Heart right ventricle (tissue), 16 donors: Measurements from ENCODE around the gene DOCK1. TPM values are rescaled to one million over a fixed set of nuclear protein-coding genes. Genes with fewer than 3 reads are reported as not detected.

Source experiments
- ATAC-seq, 8 donors: fragments of 200-7000 bp; cut with Tn5 transposase; one replicate each; pipeline ENCODE4 v1.9.1; 2020; ENCODE audit warnings: mild to moderate bottlenecking in 8 of 8, moderate library complexity in 8 of 8, moderate number of reproducible peaks in 1 of 8
- DNase-seq, 2 donors: peaks; one replicate each; pipeline ENCODE4 v3.0.0-alpha.2; 2020
- H3K27ac ChIP-seq, 10 donors: fragments of 200-600 bp; sonication (generic) in 2 of 10; one replicate each; pipeline versions ENCODE4 v1.5.0 to v1.8.0; 2020 to 2022; ENCODE audit warnings: mild to moderate bottlenecking in 3 of 10
- H3K27me3 ChIP-seq, 7 donors: fragments of 200-600 bp; one replicate each; pipeline ENCODE4 v1.8.0; 2021 to 2022; ENCODE audit warnings: mild to moderate bottlenecking in 2 of 7
- H3K36me3 ChIP-seq, 9 donors: fragments of 200-600 bp; sonication (generic) in 1 of 9; one replicate each; pipeline versions ENCODE4 v1.5.0 to v1.8.0; 2020 to 2022; ENCODE audit warnings: mild to moderate bottlenecking in 2 of 9
- H3K4me1 ChIP-seq, 9 donors: fragments of 200-600 bp; sonication (generic) in 1 of 9; one replicate each; pipeline versions ENCODE4 v1.5.0 to v1.8.0; 2020 to 2022; ENCODE audit warnings: mild to moderate bottlenecking in 4 of 9
- H3K4me3 ChIP-seq, 10 donors: fragments of 200-600 bp; sonication (generic) in 2 of 10; one replicate each; pipeline versions ENCODE4 v1.5.0 to v1.8.0; 2020 to 2022; ENCODE audit warnings: mild to moderate bottlenecking in 7 of 10, moderate library complexity in 2 of 10
- H3K9me3 ChIP-seq, 11 donors: fragments of 200-600 bp in 10 of 11; sonication (generic) in 2 of 11; one replicate each; pipeline versions ENCODE4 v1.5.0 to v1.8.0; 2013 to 2022; ENCODE audit warnings: mild to moderate bottlenecking in 2 of 11, control low read depth in 1 of 11, moderate library complexity in 1 of 11
- CTCF ChIP-seq, 9 donors: fragments of 200-600 bp; sonication (generic) in 2 of 9; IDR thresholded peaks; one replicate each; pipeline versions ENCODE4 v1.5.0 to v1.8.0; 2021 to 2022; ENCODE audit warnings: antibody characterized with exemption in 9 of 9, mild to moderate bottlenecking in 5 of 9, moderate library complexity in 1 of 9
- WGBS, 2 donors: extraction: QIAGEN DNeasy Blood & Tissue Kit; methylation state at CpG; one replicate each; pipeline ENCODE4 v1.1.7; 2013; ENCODE audit warnings: inconsistent platforms in 1 of 2; 5-methylcytosine and 5-hydroxymethylcytosine counted together
- intact Hi-C, 10 donors: fragments of 100-400 bp; cut with DNase I; formaldehyde crosslinking; loops; one replicate each; pipeline versions ENCODE4 v1.11.1 to v1.14.2; 2022
- polyA plus RNA-seq, 2 donors: library from polyadenylated mRNA; stranded (reverse); fragments of 200-250 nt; gene quantifications; one replicate each; pipeline ENCODE4 v1.2.3, GENCODE V29; 2013
- total RNA-seq, 10 donors: library from RNA; stranded (reverse); fragmentation: NEBNext Ultra II Directional in 3 of 10; extraction: Animal tissue kit (Norgen Biotek cat#: 25700) in 3 of 10; gene quantifications; one replicate each; pipeline versions ENCODE4 v1.2.1 to v1.2.4, GENCODE V29; 2021 to 2023
- donor health status: Arrhythmogenic right ventricular cardiomyopathy.
- donor health status: ischemic (EF 13 %, LVEDD 7.1; RV severe dilation, severe dysfunction).
- donor health status: healthy with polysubstance abuse.
- donor health status: DM: no; HTN: yes; CAD: no.
- donor health status: DM: no; HTN: no; CAD: no.
- donor health status: ischemic (EF 25% LVEDD 6.9; RV normal size, moderate dysfunction).
- donor health status: ischemic (EF 25% LVEDD 5.7; RV mildly dilated, moderate dysfunction).
- donor health status: healthy.
- donor health status: DM: yes; HTN: yes; CAD: no.
- donor health status: Ischemic cardiomyopathy.
- donor health status: ischemic (EF 35%, LVEDD 5.7; RV mildly dilated, moderate dysfunction).
- donor health status: nonischemic (EF 11% LVEDD 7.7; RV severe dilation, severe dysfunction).
- donor health status: DM: yes; HTN: yes; CAD: no.
- donor health status: PGD.
- donor health status: ischemic (EF 29% LVEDD 5.4; RV normal size, mild dysfunction).
- donor health status: nonischemic (EF 23%, LVEDD 6.1; RV moderate dilation, normal function).

DOCK1 gene
- total and polyA plus RNA-seq, 12 donors, result 7.8 to 26.7 (median 19.8) TPM

GRCh38 chr10:127137391-127137790, 232.2 kb downstream of the DOCK1 start:
- Histone ChIP-seq H3K36me3 (peaks cover 0 to 55% (median 0%) of the 10 kb centered on the region in 9 donors), H3K4me1 (no peaks in the 10 kb centered on the region), H3K27ac (no peak overlapping the region), H3K27me3 (no peaks in the 10 kb centered on the region), H3K9me3 (no peaks in the 10 kb centered on the region), H3K4me3 (no peak overlapping the region)
- no peak for TF ChIP-seq CTCF (IDR thresholded peaks at IDR 0.05)
- no peak for ATAC-seq
- 97 to 98% methylated on average over 7 of the region's 7 CpGs for WGBS, 2 donors
- intact Hi-C loops, result no loop called here
- no peak for DNase-seq

- WGBS, 2 donors, result 89 to 90% methylated on average over 6 of the region's 6 CpGs
- Histone ChIP-seq H3K4me1 (no peaks in the 10 kb centered on the region), H3K4me3 (no peak overlapping the region), H3K27ac (no peak overlapping the region), H3K36me3 (peaks cover 0 to 55% (median 0%) of the 10 kb centered on the region in 9 donors), H3K9me3 (no peaks in the 10 kb centered on the region), H3K27me3 (no peaks in the 10 kb centered on the region)
- ATAC-seq (peak in 1 of 8 donors; percentile 34), DNase-seq (no peak)
- intact Hi-C loops, result no loop called here
- no peak for TF ChIP-seq CTCF (IDR thresholded peaks at IDR 0.05)
These were observed 236.9 kb downstream of the DOCK1 start for GRCh38 chr10:127142136-127142535.

- no peak overlapping the region for H3K27ac ChIP-seq
- no peak for ATAC-seq
- DNase-seq, result no peak
- no peak overlapping the region for H3K4me3 ChIP-seq
- H3K36me3 ChIP-seq, result peaks cover 0 to 48% (median 0%) of the 10 kb centered on the region in 9 donors
- no peak for TF ChIP-seq CTCF (IDR thresholded peaks at IDR 0.05)
- intact Hi-C loops, result no loop called here
- no peaks in the 10 kb centered on the region for H3K27me3 ChIP-seq
- H3K9me3 ChIP-seq, result no peaks in the 10 kb centered on the region
- WGBS, 2 donors, result 91 to 93% methylated on average over 5 of the region's 5 CpGs
- H3K4me1 ChIP-seq, result peaks cover 0 to 4% (median 0%) of the 10 kb centered on the region in 9 donors
These were observed 237.6 kb downstream of the DOCK1 start for GRCh38 chr10:127142856-127143255.

GRCh38 chr10:127145173-127145572, 239.9 kb downstream of the DOCK1 start:
- no peak for TF ChIP-seq CTCF (IDR thresholded peaks at IDR 0.05)
- Histone ChIP-seq H3K36me3 (peaks cover 0 to 29% (median 0%) of the 10 kb centered on the region in 9 donors), H3K9me3 (no peaks in the 10 kb centered on the region), H3K27me3 (no peaks in the 10 kb centered on the region), H3K4me1 (peaks cover 0 to 18% (median 0%) of the 10 kb centered on the region in 9 donors), H3K27ac (no peak overlapping the region), H3K4me3 (no peak overlapping the region)
- no peak for DNase-seq
- ATAC-seq, result no peak
- intact Hi-C loops, result no loop called here
- WGBS, 2 donors, result 86 to 97% methylated on average over 6 of the region's 6 CpGs
